GM12878 (cell line): ENCODE results near the gene POU2F1. TPM values are rescaled to one million over a fixed set of nuclear protein-coding genes. Genes with fewer than 3 reads are reported as not detected.
A peak's percentile ranks its signal among the peaks of the same experiment; 100 is the strongest.
"Not testable (repeated sequence)": the region's sequence is repeated elsewhere in the genome, so short reads cannot be mapped to it uniquely, and the experiment has no call there.

Source experiments
- ATAC-seq: fragments of 200-7000 bp; cut with Tn5 transposase; 3 replicates; pipeline ENCODE4 v1.9.1; 2020; ENCODE audit warnings: mild to moderate bottlenecking, moderate library complexity
- BruUV-seq: library from RNA; stranded (reverse); fragments of 400-500 nt; replicated peaks from 2 replicates; lab custom pipeline; 2021; lab: Mats Ljungman, UMichigan
- CTCF ChIA-PET: fragments of 300-600 bp; sonication (Branson Sonifier 250); formaldehyde crosslinking; extraction: SDS; loops from one replicate; lab custom pipeline; 2021; ENCODE audit warnings: inconsistent platforms; lab: Yijun Ruan, JAX
- POLR2A ChIA-PET: fragments of 350-600 bp; formaldehyde crosslinking; extraction: SDS; loops from one replicate; lab custom pipeline; 2021; ENCODE audit warnings: inconsistent platforms; lab: Charles Lee
- RAD21 ChIA-PET: fragments of 300-600 bp; sonication (Branson Sonifier 250); formaldehyde crosslinking; loops from one replicate; lab custom pipeline; 2023; ENCODE audit warnings: antibody characterized with exemption; ENCODE audit not compliant: unreplicated experiment; lab: Charles Lee
- SMC1A ChIA-PET: fragments of 300-600 bp; sonication (Branson Sonifier 250); formaldehyde crosslinking; loops from one replicate; lab custom pipeline; 2023; ENCODE audit not compliant: unreplicated experiment, uncharacterized antibody; lab: Charles Lee
- DNase-seq: peaks from one replicate; pipeline ENCODE4 v3.0.0-alpha.2; 2011; ENCODE audit warnings: low read depth, low spot score
- FAIRE-seq: peaks from 3 replicates; lab custom pipeline; 2011; peaks lifted over from hg19 to GRCh38; lab: Jason Lieb, UNC
- H2AFZ ChIP-seq: 2 replicates; pipeline ENCODE4 v1.6.0; 2011; ENCODE audit warnings: low read depth, low read length, control low read depth; ENCODE audit not compliant: control insufficient read depth
- H3K27ac ChIP-seq: 2 replicates; pipeline ENCODE4 v1.5.1; 2011; ENCODE audit warnings: control low read depth; ENCODE audit not compliant: control insufficient read depth, insufficient read depth
- H3K27me3 ChIP-seq, 2 experiments: replicated peaks in 1 of 2; 2 replicates each; pipeline versions ENCODE4 v1.6.0 to v1.6.1; 2011; ENCODE audit warnings: low read length in 1 of 2; ENCODE audit not compliant: control insufficient read depth in 2 of 2, insufficient read depth in 2 of 2
- H3K36me3 ChIP-seq, 2 experiments: 2 replicates each; pipeline ENCODE4 v1.5.1; 2011; ENCODE audit warnings: low read length in 1 of 2; ENCODE audit not compliant: control insufficient read depth in 2 of 2, insufficient read depth in 2 of 2
- H3K4me1 ChIP-seq: 2 replicates; pipeline ENCODE4 v1.6.1; 2011; ENCODE audit warnings: mild to moderate bottlenecking, low read length, moderate library complexity, mixed read lengths; ENCODE audit not compliant: control insufficient read depth, insufficient read depth
- H3K4me2 ChIP-seq: 2 replicates; pipeline ENCODE4 v1.6.0; 2011; ENCODE audit warnings: control low read depth; ENCODE audit not compliant: control insufficient read depth, insufficient read depth
- H3K4me3 ChIP-seq: fragments of 200-600 bp; sonication (generic); 2 replicates; pipeline ENCODE4 v1.5.1; 2016
- H3K79me2 ChIP-seq: 2 replicates; pipeline ENCODE4 v1.6.0; 2011; ENCODE audit warnings: low read length; ENCODE audit not compliant: control insufficient read depth, insufficient read depth
- H3K9ac ChIP-seq: 2 replicates; pipeline ENCODE4 v1.8.0; 2011; ENCODE audit warnings: low read length, control low read depth, mixed read lengths; ENCODE audit not compliant: control insufficient read depth, insufficient read depth
- H3K9me3 ChIP-seq: replicated peaks from 3 replicates; pipeline ENCODE4 v1.5.1; 2011; ENCODE audit warnings: mild to moderate bottlenecking, low read length; ENCODE audit not compliant: control insufficient read depth, insufficient read depth
- H4K20me1 ChIP-seq: 2 replicates; pipeline ENCODE4 v1.6.0; 2011; ENCODE audit not compliant: control insufficient read depth, insufficient read depth
- ATF7 ChIP-seq: fragments of 450-650 bp; IDR thresholded peaks from 2 replicates; pipeline ENCODE4 v1.6.1; 2016; ENCODE audit warnings: low read depth, mild to moderate bottlenecking
- CHD2 ChIP-seq: IDR thresholded peaks from 2 replicates; pipeline ENCODE4 v1.6.1; 2011; ENCODE audit warnings: low read depth, low read length, improper control_type of control experiment, borderline replicate concordance
- CREM ChIP-seq: IDR thresholded peaks from 2 replicates; pipeline ENCODE4 v1.6.1; 2014; ENCODE audit warnings: antibody characterized with exemption, low read depth
- GABPA ChIP-seq: IDR thresholded peaks from 2 replicates; pipeline ENCODE4 v1.6.1; 2014; ENCODE audit warnings: antibody characterized with exemption, low read depth, mild to moderate bottlenecking, inconsistent platforms
- JUND ChIP-seq: IDR thresholded peaks from 2 replicates; pipeline ENCODE4 v1.6.1; 2012; ENCODE audit warnings: low read depth, mild to moderate bottlenecking, low read length, improper control_type of control experiment, moderate library complexity
- NFXL1 ChIP-seq: fragments of 450-650 bp; IDR thresholded peaks from 2 replicates; pipeline ENCODE4 v1.6.1; 2017; ENCODE audit warnings: antibody characterized with exemption, mild to moderate bottlenecking, borderline replicate concordance
- RUNX3 ChIP-seq: IDR thresholded peaks from 2 replicates; pipeline ENCODE4 v1.6.1; 2012; ENCODE audit warnings: low read length, inconsistent platforms
- WGBS: methylation state at CpG from one replicate; pipeline ENCODE4 v1.1.6; 2016; ENCODE audit warnings: low lambda C conversion rate; ENCODE audit not compliant: insufficient replicate concordance, insufficient coverage; ENCODE audit errors: missing lambda C conversion rate; 5-methylcytosine and 5-hydroxymethylcytosine counted together
- in situ Hi-C: fragments of 300-500 bp; cut with MboI; formaldehyde crosslinking; loops from 9 replicates; pipeline ENCODE4 v1.14.3; 2018; ENCODE audit warnings: mixed read lengths
- intact Hi-C: fragments of 100-400 bp; cut with micrococcal nuclease; formaldehyde crosslinking; loops from one replicate; pipeline ENCODE4 v1.14.2; 2022; ENCODE audit not compliant: unreplicated experiment
- polyA plus RNA-seq, 11 experiments: library from polyadenylated mRNA; depleted of rRNA in 4 of 11; unstranded in 6 of 11; stranded (reverse) in 5 of 11; fragments of >200 nt; fragmentation: Nextera tagmentation in 4 of 11; fragmentation: Illumina TruSeq in 1 of 11; extraction: Ambion mirVana in 4 of 11; extraction: Trizol in 1 of 11; gene quantifications; 1 replicate in 1 of 11; 2 replicates in 10 of 11; pipeline versions ENCODE4 v1.2.1 to v1.2.3, GENCODE V29; 2011 to 2016; ENCODE audit warnings: inconsistent platforms in 2 of 11, missing spikeins in 2 of 11, low read depth in 1 of 11
- total RNA-seq, 4 experiments: library from RNA; depleted of rRNA in 3 of 4; stranded (reverse); fragments of >200 nt in 3 of 4; fragmentation: Illumina TruSeq in 1 of 4; extraction: Trizol in 1 of 4; gene quantifications; 2 replicates each; pipeline versions ENCODE4 v1.2.1 to v1.2.3, GENCODE V29; 2013 to 2021
- TF ChIP-seq, protein P1 (sequence below): fragments of 450-650 bp; IDR thresholded peaks from 2 replicates; pipeline ENCODE4 v1.6.1; 2016; ENCODE audit warnings: mild to moderate bottlenecking

Gene POU2F1
- total and polyA plus RNA-seq, 10 of the 15 experiments (the other 5 are each of a cell fraction or from before 2014, with no cell fraction given): 2.5 to 21.7 (median 12.5) TPM

GRCh38 chr1:167223144-167224103 lies 2.7 kb downstream of the POU2F1 start:
- H2AFZ ChIP-seq: no peak overlapping the region
- H3K27me3 ChIP-seq: no peaks in the 10 kb centered on the region
- H3K36me3 ChIP-seq: no peaks in the 10 kb centered on the region
- peak overlapping the region; percentile 18; the same call in 1 of the 2 replicates for H3K27ac ChIP-seq
- CTCF ChIA-PET: interaction anchor here (0.6 to 2.2 kb wide), 10 partner anchors 9 to 1132 kb away, joined by 3 to 12 read pairs (median 4); no protein-coding TSS in a partner anchor
- peak overlapping the region; percentile 83 for H3K9ac ChIP-seq
- SMC1A ChIA-PET: interaction anchor here (0.8 to 2.4 kb wide), 14 partner anchors 7 to 178 kb away, joined by 3 to 19 read pairs (median 4); no protein-coding TSS in a partner anchor
- no peak for DNase-seq
- peak overlapping the region; percentile 82 for H3K4me3 ChIP-seq
- H3K79me2 ChIP-seq: peaks cover 67% of the 10 kb centered on the region
- H3K4me2 ChIP-seq: peak overlapping the region; percentile 78
- in situ Hi-C loops (no loop called here), intact Hi-C loops (loop anchor here (5.0 kb wide), 4 partner anchors 39 to 489 kb away; no protein-coding TSS in a partner anchor)
- FAIRE-seq: no peak
- no peak for ATAC-seq
- H4K20me1 ChIP-seq: no peaks in the 10 kb centered on the region
- TF ChIP-seq CREM (0 out of 2 replicates have a peak, but pooled peaks have one; percentile 23), JUND (no peak), GABPA (no peak), NFXL1 (no peak), CHD2 (no peak), RUNX3 (peak; percentile 21; the same call in 1 of the 2 replicates), ATF7 (peak; percentile 92)
- TF ChIP-seq, protein P1, sequence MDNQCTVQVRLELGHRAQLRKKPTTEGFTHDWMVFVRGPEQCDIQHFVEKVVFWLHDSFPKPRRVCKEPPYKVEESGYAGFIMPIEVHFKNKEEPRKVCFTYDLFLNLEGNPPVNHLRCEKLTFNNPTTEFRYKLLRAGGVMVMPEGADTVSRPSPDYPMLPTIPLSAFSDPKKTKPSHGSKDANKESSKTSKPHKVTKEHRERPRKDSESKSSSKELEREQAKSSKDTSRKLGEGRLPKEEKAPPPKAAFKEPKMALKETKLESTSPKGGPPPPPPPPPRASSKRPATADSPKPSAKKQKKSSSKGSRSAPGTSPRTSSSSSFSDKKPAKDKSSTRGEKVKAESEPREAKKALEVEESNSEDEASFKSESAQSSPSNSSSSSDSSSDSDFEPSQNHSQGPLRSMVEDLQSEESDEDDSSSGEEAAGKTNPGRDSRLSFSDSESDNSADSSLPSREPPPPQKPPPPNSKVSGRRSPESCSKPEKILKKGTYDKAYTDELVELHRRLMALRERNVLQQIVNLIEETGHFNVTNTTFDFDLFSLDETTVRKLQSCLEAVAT: peak; percentile 67; the same call in 1 of the 2 replicates
- TF ChIP-seq, all 136 proteins: peak for 4
- ChIA-PET RAD21 (interaction anchor here (1.2 to 7.5 kb wide), 7 partner anchors 8 to 311 kb away, joined by 3 to 124 read pairs (median 7); no protein-coding TSS in a partner anchor), POLR2A (interaction anchor here (0.6 to 3.1 kb wide), 8 partner anchors 10 to 326 kb away, joined by 3 to 17 read pairs (median 6); no protein-coding TSS in a partner anchor)
- Histone ChIP-seq H3K4me1 (peaks cover 10% of the 10 kb centered on the region; the same call in 1 of the 2 replicates), H3K9me3 (no peaks in the 10 kb centered on the region; the same call in 2 of the 3 replicates)
- BruUV-seq: TSS peak; percentile 41
- WGBS: 79% methylated on average over 10 of the region's 10 CpGs

- H3K4me3 ChIP-seq, H3K27ac ChIP-seq, H3K4me1 ChIP-seq, H3K9ac ChIP-seq, H2AFZ ChIP-seq, ATAC-seq, BruUV-seq, H3K4me2 ChIP-seq, in situ Hi-C loops, H4K20me1 ChIP-seq, DNase-seq, H3K27me3 ChIP-seq, FAIRE-seq, H3K9me3 ChIP-seq, H3K36me3 ChIP-seq: not testable (repeated sequence)
- ChIA-PET POLR2A (interaction anchor here (0.6 to 1.4 kb wide), 3 partner anchors 10 to 742 kb away, joined by 3 to 4 read pairs (median 3); no protein-coding TSS in a partner anchor), RAD21 (interaction anchor here (1.1 kb wide), 1 partner anchor 41 kb away, joined by 3 read pairs; no protein-coding TSS in a partner anchor), CTCF (interaction anchor here (0.7 to 1.0 kb wide), 2 partner anchors 9 to 1077 kb away, joined by 3 to 4 read pairs; no protein-coding TSS in a partner anchor), SMC1A (interaction anchor here (0.7 to 1.0 kb wide), 3 partner anchors 20 to 43 kb away, joined by 3 to 4 read pairs (median 3); no protein-coding TSS in a partner anchor)
- peaks cover 81% of the 10 kb centered on the region for H3K79me2 ChIP-seq
- intact Hi-C loops: loop anchor here (5.0 kb wide), 4 partner anchors 38 to 488 kb away; no protein-coding TSS in a partner anchor
- 96% methylated on average over 13 of the region's 15 CpGs for WGBS
Observed at GRCh38 chr1:167224734-167225235, 4.1 kb downstream of the POU2F1 start.
